GM19455 (cell line): ENCODE measurements around the gene PHF11.
A peak's percentile ranks its signal among the peaks of the same experiment; 100 is the strongest.
"Not testable (repeated sequence)": the region's sequence is repeated elsewhere in the genome, so short reads cannot be mapped to it uniquely, and the experiment has no call there.

Experiments used
- ATAC-seq: cut with Tn5 transposase; IDR thresholded peaks from one replicate; pipeline ENCODE4 v1.9.1; 2021; ENCODE audit not compliant: unreplicated experiment

The PHF11 gene

DNA sequence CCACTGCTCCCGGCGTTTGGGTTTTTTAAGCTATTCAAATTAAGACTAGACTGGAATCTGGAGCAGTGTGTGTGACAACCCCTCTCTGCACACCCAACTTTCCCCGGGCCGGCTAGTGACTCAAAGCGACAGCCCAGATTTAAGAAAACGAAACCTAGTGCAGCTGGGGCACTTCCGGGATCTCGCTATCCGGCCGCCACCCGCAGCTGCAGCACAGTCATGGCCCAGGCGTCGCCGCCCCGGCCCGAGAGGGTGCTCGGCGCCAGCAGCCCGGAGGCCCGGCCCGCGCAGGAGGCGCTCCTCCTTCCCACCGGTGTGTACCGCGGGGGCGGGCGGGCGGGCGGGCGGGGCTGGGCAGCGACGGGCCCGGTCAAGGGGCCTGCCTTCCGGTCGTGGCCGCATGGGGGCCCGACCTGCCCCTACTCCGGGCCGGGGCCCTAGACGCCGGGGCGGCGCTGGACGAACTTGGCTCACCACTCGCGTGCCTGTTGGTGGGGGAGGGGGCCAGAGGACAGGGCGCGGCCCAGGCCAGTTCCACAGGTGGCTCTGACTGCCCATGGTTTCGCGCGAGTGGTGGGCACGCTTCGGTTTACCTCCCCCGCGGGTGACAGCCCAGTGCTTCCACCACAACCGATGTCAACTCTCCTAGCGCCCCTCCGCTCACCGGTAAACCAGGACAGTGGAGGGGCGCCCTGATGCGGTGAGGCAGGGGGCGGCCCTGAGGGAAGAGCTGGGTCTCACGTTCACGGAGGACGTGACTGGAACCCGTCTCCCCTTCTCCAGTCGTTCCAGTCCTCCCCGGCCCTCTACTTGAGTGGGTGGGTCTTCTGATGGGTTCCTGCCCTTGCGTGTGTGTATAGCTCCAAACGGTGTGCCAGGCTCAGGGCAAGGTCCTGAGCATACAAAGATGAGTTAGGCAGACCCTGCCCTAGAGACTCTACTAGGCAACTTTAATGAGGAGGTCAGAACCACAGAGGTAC, at the start of gene PHF11:
TSS of gene PHF11 (plus strand) at position 171 of the 980 bp plus-strand sequence. CDS start at position 220, 49 bp downstream.
- ATAC-seq, result peak; percentile 87

DNA sequence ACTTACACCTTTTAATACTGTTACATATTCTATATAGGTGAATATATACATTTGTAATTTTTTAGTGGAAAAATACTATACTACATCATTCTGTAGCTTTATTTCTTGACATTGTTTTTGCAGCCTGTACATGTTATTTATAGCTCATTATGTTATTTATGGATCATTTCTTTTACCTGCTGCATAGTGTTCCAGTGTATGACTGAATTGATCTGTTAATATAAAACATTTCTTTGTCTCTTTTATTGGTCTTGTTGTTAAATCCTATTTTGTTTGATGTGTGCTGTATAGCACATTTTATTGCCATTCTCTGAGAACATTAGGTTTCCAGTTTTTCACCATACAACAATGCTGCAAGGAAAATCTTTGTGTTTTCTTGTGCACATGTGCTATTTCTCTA, 49.3 kb upstream of the PHF11 start:
- no peak for ATAC-seq

DNA sequence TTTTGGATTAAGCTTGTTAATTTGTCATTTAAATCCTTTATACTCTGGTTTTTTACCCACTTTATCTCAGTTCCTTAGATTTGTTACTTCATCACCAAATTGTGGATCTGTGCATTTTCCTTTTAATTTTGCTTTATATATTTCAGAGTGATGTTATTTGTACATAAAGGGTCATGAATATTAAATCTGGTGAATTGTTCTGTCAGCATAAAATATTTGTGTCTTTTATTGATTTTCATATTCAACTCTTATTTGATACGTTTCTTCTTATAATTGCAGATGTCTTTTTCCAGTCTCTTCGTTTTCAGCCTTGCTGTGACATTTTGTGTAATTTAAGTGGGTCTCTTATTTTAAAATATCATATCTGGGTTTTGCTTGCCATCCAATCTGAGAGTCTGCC, 47.0 kb upstream of the PHF11 start:
- no peak for ATAC-seq

DNA sequence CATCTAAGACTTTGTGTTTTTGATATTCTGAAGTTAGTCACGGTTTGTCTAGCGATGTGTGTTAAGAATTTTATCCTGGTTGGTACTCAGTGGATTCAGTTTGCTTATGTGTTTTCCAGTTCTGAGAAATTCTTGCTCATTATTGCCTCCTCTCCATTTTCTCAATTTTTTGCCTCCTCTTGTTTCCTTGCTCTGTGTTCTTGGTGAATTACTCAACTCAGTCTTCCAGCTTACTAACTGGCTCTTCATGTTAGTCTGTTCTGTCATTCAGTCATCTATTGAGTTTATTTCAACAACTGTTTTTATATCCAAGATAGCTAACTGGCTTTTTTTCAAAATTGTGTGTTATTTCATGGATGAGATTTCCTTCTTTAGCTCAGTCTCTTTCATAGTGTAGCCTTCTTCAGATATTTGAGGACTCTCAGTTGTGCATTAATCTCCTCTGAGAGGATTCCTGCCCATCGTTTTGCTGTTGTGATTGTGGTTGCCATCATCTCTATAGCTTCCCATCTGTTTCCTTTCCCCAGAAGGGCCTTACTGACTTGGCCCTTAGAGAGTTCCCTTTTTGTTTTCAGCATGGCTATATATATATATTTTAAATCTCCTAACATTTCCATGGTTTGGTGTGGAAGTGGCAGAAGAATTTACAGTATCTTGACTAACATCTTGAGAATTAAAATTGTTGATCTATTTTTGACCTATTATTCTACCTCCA, 45.5 kb upstream of the PHF11 start:
- no peak for ATAC-seq

DNA sequence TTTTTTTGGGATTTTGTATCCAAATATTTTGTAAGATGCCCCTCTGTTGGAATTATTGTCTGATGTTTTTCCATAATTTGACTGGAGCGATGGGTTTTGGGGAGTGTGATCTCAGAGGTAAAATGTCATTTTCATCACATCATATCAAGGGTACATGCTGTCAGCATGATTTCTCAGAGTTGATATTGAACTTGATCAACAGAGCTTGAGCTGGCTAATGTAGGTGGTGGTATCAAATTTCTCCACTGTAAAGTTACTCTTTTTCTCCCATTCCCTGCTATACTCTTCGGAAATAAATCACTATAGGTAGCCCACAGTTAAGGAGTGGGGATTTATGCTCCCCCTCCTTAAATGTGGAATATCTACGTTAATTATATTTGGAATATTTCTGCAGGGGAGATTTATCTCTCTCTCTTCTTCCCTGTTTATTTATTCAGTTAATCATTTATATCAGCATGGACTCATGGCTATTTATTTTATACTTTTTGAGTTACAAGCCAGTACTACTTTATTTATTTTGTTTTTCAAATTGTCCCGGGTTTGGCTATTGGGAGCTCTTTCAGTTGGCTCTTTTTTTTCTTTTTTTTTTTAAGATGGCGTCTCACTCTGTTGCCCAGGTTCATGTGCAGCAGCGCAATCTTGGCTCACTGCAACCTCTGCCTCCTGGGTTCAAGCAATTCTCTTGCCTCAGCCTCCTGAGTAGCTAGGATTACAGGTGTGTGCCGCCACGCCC, 42.9 kb upstream of the PHF11 start:
- ATAC-seq, result no peak

DNA sequence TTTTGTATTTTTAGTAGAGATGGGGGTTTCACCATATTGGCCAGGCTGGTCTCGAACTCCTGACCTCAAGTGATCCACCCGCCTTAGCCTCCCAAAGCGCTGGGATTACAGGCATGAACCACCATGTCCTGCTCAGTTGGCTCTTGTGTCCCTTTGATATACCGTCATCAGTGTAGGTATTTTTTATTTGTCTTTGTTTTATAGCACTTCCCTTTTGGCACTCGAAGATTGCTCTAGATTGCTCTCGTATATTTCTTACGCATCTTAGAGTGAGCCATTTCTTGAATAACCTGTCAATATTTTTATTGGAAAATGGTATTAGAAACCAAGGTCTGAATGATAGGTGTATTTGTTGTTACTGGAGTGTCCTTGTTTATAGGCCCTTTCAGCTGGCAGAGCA, 42.3 kb upstream of the PHF11 start:
- no peak for ATAC-seq

DNA sequence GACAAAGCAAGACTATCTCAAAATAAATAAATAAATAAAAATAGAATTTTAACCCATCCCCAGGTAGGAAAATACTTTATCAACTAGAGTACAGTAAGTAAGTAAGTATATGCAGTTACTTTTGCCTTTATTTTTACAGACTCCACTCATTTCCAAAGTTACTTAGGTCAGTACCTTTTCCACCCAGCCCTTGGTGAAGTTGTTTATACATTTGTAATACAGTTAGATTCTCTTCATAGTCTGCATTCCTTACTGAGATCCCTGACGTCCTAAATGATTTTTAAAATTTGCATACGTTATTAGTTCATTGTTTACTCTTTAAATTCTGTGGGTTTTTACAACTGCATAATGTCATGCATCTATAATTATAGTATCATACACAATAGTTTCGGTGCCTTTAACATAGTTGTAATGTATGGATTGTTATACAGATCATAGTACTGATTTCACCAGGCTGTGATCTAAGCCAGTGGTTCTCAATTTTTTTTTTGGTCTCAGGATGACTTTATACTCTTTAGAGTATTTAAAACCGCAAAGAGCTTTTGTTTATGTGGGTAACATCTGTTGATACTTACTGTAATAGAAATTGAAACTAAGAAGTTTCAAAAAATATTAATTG, 41.3 kb upstream of the PHF11 start:
- peak; percentile 91 for ATAC-seq

DNA sequence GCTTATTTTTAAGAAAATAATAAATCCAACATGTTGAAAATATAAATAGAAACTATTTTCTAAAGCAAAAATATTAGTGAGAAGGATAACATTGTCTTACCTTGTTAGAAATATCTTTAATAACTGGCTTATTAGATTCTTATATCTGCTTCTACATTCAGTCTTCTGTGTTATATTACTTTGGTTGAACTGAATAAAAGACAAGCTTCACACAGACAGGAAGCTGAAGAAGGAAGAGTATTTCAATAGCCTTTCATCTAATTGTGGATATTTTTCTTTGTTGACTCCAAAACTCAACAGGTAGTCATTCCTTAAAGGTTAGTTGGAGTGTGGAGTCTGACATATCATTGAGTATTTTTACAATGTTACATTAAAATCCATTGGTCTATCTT, 40.8 kb upstream of the PHF11 start:
- ATAC-seq, result no peak

DNA sequence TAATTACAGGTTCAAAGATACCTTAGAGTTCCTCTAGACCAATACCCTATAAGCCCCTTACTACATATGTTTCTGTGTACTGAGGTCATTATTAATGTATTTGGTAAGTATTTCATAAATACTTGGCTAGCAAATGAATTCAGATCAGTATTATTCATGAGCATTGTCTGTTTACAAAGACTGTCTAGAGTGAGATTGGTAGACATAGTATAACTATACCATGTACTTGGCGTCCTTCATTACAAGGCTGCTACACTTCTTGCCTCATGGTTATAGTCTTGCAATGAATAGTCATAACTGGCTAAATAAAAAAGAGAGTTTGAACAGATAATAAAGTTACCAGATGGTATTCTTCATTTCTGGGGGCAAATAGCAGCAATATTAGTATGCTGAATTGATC, 39.6 kb upstream of the PHF11 start:
- ATAC-seq, result no peak

DNA sequence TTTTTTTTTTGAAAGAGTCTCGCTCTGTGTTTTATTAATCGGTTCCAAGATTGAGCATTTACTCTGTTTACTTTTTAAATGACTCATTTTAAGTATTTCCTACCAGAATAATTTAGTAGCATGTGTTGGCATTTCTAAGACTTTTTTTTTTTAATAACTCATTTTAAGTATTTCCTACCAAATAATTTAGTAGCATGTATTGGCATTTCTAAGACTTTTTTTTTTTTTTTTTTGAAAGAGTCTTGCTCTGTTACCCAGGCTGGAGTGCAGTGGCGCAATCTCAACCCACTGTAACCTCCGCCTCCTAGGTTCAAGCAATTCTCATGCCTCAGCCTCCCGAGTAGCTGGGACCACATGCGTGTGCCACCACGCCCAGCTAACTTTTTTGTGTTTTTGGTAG, 38.5 kb upstream of the PHF11 start:
- no peak for ATAC-seq

DNA sequence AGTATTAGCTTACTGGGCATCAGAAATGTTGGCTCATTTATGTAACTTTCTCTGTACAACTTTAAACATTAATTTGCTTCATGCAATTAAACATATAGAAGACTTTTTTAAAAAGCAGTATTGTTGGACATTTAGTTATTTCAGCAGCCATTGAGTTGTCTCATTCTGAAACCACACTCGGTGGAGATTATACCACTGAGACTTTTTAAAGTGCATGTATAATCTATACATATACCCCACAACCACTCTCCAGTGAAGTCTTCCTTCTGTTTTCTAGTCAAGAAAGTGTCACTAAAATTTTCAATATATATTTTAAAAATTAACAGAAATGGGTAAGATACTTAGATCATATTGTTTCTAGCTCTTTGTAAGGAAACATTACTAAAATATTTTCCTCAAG, 36.2 kb upstream of the PHF11 start:
- no peak for ATAC-seq

DNA sequence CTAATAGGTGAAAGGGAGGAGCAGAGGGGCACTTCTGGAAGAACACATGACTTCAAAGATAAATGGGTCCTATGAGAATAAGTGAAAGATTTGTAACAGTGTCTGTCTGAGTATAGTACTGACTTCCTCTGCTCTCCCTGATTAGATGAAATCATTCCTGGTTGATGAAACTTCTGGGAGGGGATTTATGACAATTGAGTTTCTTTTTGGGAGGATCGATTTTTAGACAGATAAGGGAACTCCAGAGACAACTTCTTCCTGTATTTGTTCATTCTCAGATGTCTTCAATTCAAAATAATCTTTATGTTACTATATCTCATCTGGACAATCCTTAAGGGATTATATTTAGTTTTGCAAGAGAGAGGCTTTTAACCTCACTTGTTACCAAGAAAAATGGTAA, 31.7 kb upstream of the PHF11 start:
- ATAC-seq, result no peak

DNA sequence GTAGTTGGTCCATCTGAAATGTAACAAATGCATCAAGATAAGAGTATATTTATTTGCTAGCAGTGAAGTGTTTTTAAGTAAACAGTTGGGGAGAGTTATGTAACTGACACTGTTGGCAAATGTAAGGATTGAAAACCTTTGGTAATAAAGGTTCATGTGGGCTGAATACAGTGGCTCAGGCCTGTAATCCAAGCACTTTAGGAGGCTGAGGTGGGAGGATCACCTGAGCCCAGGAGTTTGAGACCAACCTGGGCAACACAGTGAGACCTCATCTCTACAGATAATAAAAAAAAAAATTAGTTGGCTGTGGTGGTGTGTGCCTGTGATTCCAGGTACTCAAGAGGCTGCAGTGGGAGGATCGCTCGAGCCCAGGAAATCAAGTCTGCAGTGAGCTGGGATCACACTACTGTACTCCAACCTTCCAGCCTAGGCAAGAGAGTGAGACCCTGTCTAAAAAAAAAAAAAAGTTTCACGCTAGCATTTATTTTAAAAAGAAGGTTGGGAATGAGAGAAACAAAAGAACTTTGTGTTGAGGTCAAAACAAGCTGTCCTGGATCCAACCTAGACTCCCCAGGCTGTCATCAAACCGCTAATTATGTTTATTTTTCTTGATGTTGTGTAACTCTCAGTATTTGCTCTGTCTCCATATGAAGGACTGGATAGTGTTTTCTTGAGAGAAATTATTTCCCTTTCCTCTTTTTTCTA, 31.0 kb upstream of the PHF11 start:
- no peak for ATAC-seq

DNA sequence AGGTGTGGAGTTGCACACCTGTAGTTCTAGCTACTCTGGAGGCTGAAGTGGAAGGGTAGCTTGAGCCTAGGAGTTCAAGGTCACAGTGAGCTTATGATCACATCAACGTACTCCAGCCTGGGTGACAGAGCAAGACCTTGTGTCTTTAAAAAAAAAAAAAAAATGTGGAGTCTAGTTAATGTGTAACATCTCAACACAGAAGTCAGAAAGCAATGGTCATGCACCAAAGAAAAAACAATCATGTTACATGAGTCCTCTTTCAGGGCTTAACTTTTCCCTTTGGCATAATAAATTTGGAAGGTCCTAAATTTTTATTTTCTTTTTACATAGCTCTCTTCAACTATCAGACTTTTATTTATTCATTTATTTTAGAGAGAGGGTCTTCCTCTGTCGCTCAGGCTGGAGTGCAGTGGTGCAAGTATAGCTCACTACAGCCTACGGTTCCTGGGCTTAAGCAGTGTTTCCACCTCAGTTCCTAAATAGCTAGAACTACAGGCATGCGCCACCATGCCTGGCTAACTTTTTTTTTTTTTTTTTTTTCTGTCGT, 29.4 kb upstream of the PHF11 start:
- no peak for ATAC-seq

DNA sequence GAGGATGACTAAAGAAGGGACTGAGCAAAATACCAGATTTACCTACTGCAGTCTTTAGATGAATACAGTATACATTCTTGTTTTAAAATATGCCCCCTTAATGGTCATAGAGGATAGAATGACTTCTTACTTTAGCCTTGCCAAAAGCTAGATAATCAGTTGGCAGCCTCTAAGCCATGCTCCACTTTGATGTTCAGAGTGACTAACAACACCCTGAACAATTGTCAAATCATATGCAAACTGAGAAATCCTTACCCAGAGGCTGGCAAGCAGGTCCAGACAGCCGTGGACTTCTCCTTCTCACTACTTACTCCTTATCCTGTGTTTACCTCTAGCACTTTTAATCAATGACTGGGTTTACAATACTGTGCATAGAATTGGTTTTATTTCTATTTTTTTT, 23.6 kb upstream of the PHF11 start:
- ATAC-seq, result no peak

DNA sequence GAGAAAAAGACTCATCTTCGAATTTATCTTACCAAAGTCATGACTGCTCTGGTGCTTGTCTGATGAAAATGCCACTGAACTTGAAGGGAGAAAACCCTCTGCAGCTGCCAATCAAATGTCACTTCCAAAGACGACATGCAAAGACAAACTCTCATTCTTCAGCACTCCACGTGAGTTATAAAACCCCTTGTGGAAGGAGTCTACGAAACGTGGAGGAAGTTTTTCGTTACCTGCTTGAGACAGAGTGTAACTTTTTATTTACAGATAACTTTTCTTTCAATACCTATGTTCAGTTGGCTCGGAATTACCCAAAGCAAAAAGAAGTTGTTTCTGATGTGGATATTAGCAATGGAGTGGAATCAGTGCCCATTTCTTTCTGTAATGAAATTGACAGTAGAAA, 19.2 kb upstream of the PHF11 start:
- ATAC-seq, result no peak

DNA sequence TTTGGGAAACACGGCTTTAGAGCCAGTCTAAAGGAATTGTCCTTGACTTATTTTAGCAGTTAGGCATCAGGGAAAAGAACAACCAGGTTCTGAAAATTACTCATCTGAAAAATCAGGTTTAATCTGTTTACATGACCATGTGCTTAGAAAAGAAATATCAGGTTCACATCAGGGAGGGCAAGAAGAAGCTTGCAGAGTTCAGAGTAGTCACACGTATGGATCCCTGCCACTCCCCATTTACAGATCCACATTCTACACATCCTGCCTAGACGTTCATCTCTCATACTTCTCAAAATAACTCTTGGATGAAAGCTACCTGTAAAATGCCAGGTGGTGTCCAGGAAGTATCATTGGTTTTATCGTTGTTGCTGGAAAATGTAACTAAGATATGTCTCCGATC, 14.0 kb upstream of the PHF11 start:
- ATAC-seq, result no peak

DNA sequence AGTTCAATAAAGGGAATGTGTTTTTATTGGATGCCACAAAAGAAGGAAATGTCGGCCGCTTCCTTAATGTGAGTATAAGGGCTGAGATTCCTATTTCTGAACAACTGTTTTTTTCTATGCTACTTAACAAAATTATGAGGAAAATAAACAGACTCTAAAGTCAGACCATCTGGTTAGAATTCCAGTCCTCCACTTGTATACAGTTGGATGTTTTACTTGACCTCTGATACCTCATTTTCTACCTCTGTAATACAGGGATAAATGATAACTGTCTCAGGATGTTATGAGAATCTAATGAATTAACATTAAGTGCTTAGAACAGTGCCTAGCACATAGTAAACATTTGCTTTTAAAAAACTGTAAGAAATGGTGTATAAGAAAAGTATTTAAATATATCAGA, 7.2 kb upstream of the PHF11 start:
- no peak for ATAC-seq

DNA sequence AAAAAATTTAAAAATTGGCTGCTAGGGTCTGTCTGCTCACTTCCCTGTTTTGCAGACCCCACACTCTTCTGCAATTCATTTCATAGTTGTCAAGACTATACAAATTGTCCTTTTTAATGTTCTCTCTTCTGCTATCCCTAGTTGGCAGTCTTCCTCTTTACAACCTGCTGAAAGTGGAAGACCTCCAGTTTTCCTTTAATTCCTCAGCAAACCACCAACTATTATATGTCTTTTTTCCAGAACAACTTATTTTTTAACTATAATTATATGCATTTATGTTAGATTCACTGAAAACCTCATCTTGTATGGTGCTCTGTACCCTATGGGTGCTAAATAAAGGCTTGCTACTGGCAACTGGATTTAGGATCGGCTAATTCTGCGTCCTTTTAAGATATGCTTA, 1.1 kb upstream of the PHF11 start:
- ATAC-seq, result no peak

DNA sequence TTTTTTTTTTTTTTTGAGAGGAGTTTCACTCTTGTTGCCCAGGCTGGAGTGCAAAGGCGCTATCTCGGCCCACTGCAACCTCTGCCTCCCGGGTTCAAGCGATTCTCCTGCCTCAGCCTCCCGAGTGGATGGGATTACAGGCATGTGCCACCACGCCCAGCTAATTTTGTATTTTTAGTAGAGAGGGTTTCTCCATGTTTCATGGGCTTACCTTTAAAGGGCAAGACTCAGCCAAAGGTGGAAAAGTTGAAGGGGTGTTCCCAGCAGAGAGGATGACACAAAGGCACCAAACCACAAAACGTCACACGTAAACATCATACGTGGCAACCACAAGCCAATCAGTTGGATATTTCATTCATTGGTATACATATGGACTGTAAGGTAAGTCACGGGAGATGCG, 1.1 kb downstream of the PHF11 start:
- not testable (repeated sequence) for ATAC-seq
